NCI-H146 treated with DMSO at 0.1 percent for 48 hours (cell line): ENCODE results near the gene FAT3.

Experiments used
- DNase-seq: peaks from one replicate; lab custom pipeline; 2025; ENCODE audit not compliant: unreplicated experiment; lab: John Stamatoyannopoulos, UW

The FAT3 gene

GRCh38 chr11:92224407-92225124 is at the start of gene FAT3:
Gene FAT3, plus strand, starts transcription at chr11:92224818. Its CDS starts 127,295 bp downstream, at chr11:92352113.
- DNase-seq, result peak; percentile 25

- DNase-seq, result no peak
Observed at GRCh38 chr11:92179017-92179670, 45.5 kb upstream of the FAT3 start.

- DNase-seq, result no peak
Observed at GRCh38 chr11:92180226-92180625, 44.4 kb upstream of the FAT3 start.

GRCh38 chr11:92180664-92181251 is 43.9 kb upstream of the FAT3 start:
- DNase-seq, result no peak

GRCh38 chr11:92190535-92191206 is 33.9 kb upstream of the FAT3 start:
- no peak for DNase-seq

GRCh38 chr11:92192141-92192540 is 32.5 kb upstream of the FAT3 start:
- DNase-seq, result no peak

GRCh38 chr11:92198268-92198667 is 26.4 kb upstream of the FAT3 start:
- DNase-seq, result no peak

- DNase-seq, result no peak
Observed at GRCh38 chr11:92199991-92200390, 24.6 kb upstream of the FAT3 start.

- DNase-seq, result no peak
Observed at GRCh38 chr11:92204731-92205130, 19.9 kb upstream of the FAT3 start.

- no peak for DNase-seq
Observed at GRCh38 chr11:92206441-92206840, 18.2 kb upstream of the FAT3 start.

GRCh38 chr11:92211576-92212167 is 12.9 kb upstream of the FAT3 start:
- peak; percentile 4 for DNase-seq

- DNase-seq, result no peak
Observed at GRCh38 chr11:92212530-92212929, 12.1 kb upstream of the FAT3 start.

- DNase-seq, result no peak
Observed at GRCh38 chr11:92216789-92217188, 7.8 kb upstream of the FAT3 start.

GRCh38 chr11:92219476-92219875 is 5.1 kb upstream of the FAT3 start:
- no peak for DNase-seq

GRCh38 chr11:92222701-92223100 is 1.9 kb upstream of the FAT3 start:
- no peak for DNase-seq

GRCh38 chr11:92224054-92224406 is 588 bp upstream of the FAT3 start:
- no peak for DNase-seq

- DNase-seq, result no peak
Observed at GRCh38 chr11:92225125-92225567, 528 bp downstream of the FAT3 start.

GRCh38 chr11:92225568-92226330 is 1.1 kb downstream of the FAT3 start:
- DNase-seq, result no peak

- DNase-seq, result no peak
Observed at GRCh38 chr11:92226331-92227229, 2.0 kb downstream of the FAT3 start.
